NB4 (cell line): ENCODE results near the gene ADD1.
"Not testable (repeated sequence)": the region's sequence is repeated elsewhere in the genome, so short reads cannot be mapped to it uniquely, and the experiment has no call there.

Source experiments
- POLR2A ChIP-seq: IDR thresholded peaks from 2 replicates; pipeline ENCODE4 v1.6.1; 2011; ENCODE audit warnings: mild to moderate bottlenecking; ENCODE audit not compliant: insufficient read length; ENCODE audit errors: extremely low read depth
- TF ChIP-seq, protein P1 (sequence below): IDR thresholded peaks from one replicate; pipeline ENCODE4 v1.5.1; 2012; ENCODE audit warnings: low read depth, low read length

DNA sequence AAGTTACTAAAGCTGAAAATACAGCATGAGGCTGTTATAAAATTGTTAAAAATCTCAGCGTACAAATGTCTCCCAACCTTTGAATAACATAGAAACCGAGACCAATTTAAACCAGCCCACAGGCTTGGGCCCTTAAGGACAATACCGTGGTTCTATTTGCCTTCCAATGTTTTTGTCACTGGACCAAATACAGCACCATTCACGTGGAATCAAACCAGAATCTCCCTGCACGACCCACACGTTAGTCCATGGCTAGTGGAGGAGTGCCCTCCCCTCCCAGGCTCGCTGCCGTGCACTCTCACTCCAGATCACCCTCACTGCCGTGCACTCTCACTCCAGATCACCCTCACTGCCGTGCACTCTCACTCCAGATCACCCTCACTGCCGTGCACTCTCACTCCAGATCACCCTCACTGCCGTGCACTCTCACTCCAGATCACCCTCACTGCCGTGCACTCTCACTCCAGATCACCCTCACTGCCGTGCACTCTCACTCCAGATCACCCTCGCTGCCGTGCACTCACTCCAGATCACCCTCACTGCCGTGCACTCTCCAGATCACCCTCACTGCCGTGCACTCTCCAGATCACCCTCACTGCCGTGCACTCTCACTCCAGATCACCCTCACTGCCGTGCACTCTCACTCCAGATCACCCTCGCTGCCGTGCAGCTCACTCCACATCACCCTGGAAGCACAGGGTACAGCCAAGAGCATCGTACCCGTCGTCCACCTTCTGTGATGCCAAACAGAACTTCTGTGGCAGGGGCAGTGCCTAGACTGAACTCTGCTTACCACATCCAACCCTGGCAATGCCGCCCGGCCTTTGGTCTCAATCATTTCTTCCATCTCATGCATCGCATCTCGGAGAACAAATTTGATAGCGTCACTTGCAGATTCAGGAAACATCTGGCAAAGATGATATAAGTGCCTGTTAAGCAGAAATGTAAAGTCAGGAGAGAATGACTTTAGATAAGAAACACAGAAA is 102.3 kb downstream of the ADD1 start:
- TF ChIP-seq, protein P1, sequence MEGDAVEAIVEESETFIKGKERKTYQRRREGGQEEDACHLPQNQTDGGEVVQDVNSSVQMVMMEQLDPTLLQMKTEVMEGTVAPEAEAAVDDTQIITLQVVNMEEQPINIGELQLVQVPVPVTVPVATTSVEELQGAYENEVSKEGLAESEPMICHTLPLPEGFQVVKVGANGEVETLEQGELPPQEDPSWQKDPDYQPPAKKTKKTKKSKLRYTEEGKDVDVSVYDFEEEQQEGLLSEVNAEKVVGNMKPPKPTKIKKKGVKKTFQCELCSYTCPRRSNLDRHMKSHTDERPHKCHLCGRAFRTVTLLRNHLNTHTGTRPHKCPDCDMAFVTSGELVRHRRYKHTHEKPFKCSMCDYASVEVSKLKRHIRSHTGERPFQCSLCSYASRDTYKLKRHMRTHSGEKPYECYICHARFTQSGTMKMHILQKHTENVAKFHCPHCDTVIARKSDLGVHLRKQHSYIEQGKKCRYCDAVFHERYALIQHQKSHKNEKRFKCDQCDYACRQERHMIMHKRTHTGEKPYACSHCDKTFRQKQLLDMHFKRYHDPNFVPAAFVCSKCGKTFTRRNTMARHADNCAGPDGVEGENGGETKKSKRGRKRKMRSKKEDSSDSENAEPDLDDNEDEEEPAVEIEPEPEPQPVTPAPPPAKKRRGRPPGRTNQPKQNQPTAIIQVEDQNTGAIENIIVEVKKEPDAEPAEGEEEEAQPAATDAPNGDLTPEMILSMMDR: not testable (repeated sequence)
- TF ChIP-seq POLR2A: not testable (repeated sequence)
